Gastroesophageal sphincter (tissue), 4 donors: Measurements from ENCODE around the gene PHC2. TPM values are rescaled to one million over a fixed set of nuclear protein-coding genes. Genes with fewer than 3 reads are reported as not detected.

Source experiments
- ATAC-seq: fragments of 150-250 bp; one replicate; pipeline ENCODE4 v1.9.1; 2016; ENCODE audit warnings: mild to moderate bottlenecking, moderate library complexity
- H3K27ac ChIP-seq, 4 donors: fragments of 200-600 bp; sonication (generic) in 3 of 4; 1 replicate in 3 of 4; 2 replicates in 1 of 4; pipeline ENCODE4 v1.5.1; 2016 to 2019
- H3K27me3 ChIP-seq: fragments of 200-600 bp; sonication (generic); one replicate; pipeline ENCODE4 v1.5.1; 2019
- H3K36me3 ChIP-seq, 2 donors: fragments of 200-600 bp; sonication (generic); one replicate each; pipeline ENCODE4 v1.5.1; 2019; ENCODE audit warnings: control low read depth in 1 of 2
- H3K4me1 ChIP-seq, 3 donors: fragments of 200-600 bp; sonication (generic); 1 replicate in 2 of 3; 2 replicates in 1 of 3; pipeline ENCODE4 v1.5.1; 2016 to 2019; ENCODE audit warnings: control low read depth in 2 of 3
- H3K4me3 ChIP-seq, 2 donors: fragments of 200-600 bp; sonication (generic); one replicate each; pipeline ENCODE4 v1.5.1; 2019; ENCODE audit warnings: mild to moderate bottlenecking in 1 of 2, moderate library complexity in 1 of 2
- H3K9me3 ChIP-seq, 3 donors: fragments of 200-600 bp; sonication (generic); one replicate each; pipeline ENCODE4 v1.5.1; 2017 to 2019; ENCODE audit warnings: control low read depth in 2 of 3
- EP300 ChIP-seq: sonication (generic); formaldehyde crosslinking; IDR thresholded peaks from one replicate; pipeline ENCODE4 v1.6.1; 2017; ENCODE audit warnings: antibody characterized with exemption, mild to moderate bottlenecking
- POLR2A ChIP-seq, 2 donors: fragments of 450-650 bp; IDR thresholded peaks; one replicate each; pipeline ENCODE4 v1.6.1; 2017; ENCODE audit warnings: antibody characterized with exemption in 2 of 2, mild to moderate bottlenecking in 2 of 2, moderate library complexity in 1 of 2
- POLR2AphosphoS5 ChIP-seq: sonication (generic); formaldehyde crosslinking; IDR thresholded peaks from one replicate; pipeline ENCODE4 v1.6.1; 2017; ENCODE audit warnings: antibody characterized with exemption
- WGBS, 2 donors: methylation state at CpG; one replicate each; pipeline ENCODE4 v1.1.5; 2018; ENCODE audit warnings: low coverage in 1 of 2; 5-methylcytosine and 5-hydroxymethylcytosine counted together
- total RNA-seq, 4 donors: library from RNA; depleted of rRNA; stranded (reverse); fragments of >200 nt; gene quantifications; one replicate each; pipeline ENCODE4 v1.1.0, GENCODE V29; 2016
- TF ChIP-seq, protein P1 (sequence below), 4 experiments: fragments of 200-600 bp in 2 of 4; fragments of 450-650 bp in 2 of 4; sonication (generic) in 1 of 4; IDR thresholded peaks; one replicate each; pipeline ENCODE4 v1.5.1; 2017 to 2019; ENCODE audit warnings: antibody characterized with exemption in 4 of 4, mild to moderate bottlenecking in 2 of 4, moderate library complexity in 2 of 4

PHC2 gene
- total RNA-seq, 4 donors from 2014 or later: 99.8 to 223 (median 181) TPM

DNA sequence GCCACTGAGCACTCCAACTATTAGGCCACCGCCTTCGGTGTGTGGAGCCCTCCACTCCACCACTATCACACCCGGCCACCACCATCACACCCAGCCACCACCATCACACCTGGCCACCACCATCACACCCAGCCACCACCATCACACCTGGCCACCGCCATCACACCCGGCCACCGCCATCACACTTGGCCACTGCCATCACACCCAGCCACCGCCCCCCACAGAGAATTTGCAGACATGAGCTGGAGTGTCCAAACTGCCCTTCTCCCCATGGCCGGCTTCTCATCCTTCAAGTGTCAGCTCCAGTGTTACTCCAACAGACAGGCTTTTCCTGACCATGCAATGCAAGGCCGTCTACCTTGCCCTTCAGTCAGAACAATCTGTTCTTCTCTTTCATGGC is 59.6 kb downstream of the PHC2 start:
- no peak for TF ChIP-seq EP300
- TF ChIP-seq, protein P1, sequence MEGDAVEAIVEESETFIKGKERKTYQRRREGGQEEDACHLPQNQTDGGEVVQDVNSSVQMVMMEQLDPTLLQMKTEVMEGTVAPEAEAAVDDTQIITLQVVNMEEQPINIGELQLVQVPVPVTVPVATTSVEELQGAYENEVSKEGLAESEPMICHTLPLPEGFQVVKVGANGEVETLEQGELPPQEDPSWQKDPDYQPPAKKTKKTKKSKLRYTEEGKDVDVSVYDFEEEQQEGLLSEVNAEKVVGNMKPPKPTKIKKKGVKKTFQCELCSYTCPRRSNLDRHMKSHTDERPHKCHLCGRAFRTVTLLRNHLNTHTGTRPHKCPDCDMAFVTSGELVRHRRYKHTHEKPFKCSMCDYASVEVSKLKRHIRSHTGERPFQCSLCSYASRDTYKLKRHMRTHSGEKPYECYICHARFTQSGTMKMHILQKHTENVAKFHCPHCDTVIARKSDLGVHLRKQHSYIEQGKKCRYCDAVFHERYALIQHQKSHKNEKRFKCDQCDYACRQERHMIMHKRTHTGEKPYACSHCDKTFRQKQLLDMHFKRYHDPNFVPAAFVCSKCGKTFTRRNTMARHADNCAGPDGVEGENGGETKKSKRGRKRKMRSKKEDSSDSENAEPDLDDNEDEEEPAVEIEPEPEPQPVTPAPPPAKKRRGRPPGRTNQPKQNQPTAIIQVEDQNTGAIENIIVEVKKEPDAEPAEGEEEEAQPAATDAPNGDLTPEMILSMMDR (IDR thresholded peaks at IDR 0.05): no peak
- TF ChIP-seq POLR2A (IDR thresholded peaks at IDR 0.05): no peak
- TF ChIP-seq POLR2AphosphoS5: no peak
- no peak overlapping the region for H3K4me3 ChIP-seq
- H3K36me3 ChIP-seq: peaks cover 0 to 53% of the 10 kb centered on the region in 2 donors
- no peaks in the 10 kb centered on the region for H3K27me3 ChIP-seq
- H3K9me3 ChIP-seq: no peaks in the 10 kb centered on the region
- 86 to 96% methylated on average over 2 to 7 of the region's 9 CpGs for WGBS, 2 donors
- no peak for ATAC-seq
- no peak overlapping the region for H3K27ac ChIP-seq
- H3K4me1 ChIP-seq: peaks cover 0 to 41% (median 17%) of the 10 kb centered on the region in 3 donors

DNA sequence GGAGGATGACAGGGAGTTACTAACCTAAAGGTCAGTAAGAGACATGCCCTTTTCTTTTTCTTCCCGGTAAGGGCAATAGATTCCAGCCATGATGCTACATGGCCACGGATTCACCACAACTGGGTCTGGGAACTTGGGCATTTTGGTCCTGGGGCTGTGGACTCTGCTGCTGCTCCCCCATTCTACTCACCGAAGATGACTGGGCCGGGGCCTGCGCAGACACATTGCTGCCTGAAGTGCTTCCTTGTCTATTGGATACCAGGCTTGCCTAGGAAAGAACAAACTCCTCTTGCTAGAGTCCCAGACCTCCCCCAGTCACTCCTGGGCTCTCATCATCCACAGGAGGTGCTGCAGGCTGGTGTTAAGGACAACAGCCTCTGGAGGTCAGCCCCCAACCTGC is 60.1 kb downstream of the PHC2 start:
- TF ChIP-seq POLR2A (IDR thresholded peaks at IDR 0.05) (no peak), POLR2AphosphoS5 (no peak), EP300 (no peak)
- TF ChIP-seq, protein P1 (IDR thresholded peaks at IDR 0.05): no peak
- Histone ChIP-seq H3K9me3 (no peaks in the 10 kb centered on the region), H3K4me1 (peaks cover 0 to 46% (median 17%) of the 10 kb centered on the region in 3 donors), H3K27ac (no peak overlapping the region), H3K36me3 (peaks cover 0 to 53% of the 10 kb centered on the region in 2 donors), H3K4me3 (no peak overlapping the region), H3K27me3 (no peaks in the 10 kb centered on the region)
- no peak for ATAC-seq
- 100% methylated on average over 1 of the region's 5 CpGs; no CpG with 5 or more reads in 1 of the 2 donors for WGBS, 2 donors

DNA sequence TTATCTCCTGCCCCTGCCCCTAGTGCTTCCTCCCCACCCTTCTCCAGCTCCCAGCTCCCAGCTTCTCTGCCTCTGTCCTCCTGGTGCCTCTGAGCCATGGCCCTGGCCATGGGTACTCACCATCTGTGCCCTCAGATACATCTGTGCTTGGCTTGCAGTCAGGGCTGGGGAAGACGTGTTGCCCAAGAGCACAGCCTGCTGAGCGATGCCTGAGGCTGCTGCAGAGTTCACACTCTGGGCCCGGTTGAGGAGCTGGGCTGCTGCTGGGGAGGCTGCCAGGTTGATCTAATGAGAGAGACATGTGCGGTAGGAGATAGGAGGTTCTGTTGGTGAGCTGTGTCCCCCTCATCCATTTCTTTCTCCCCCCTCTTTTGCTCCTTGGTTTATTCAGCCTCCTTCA is 60.6 kb downstream of the PHC2 start:
- H3K27ac ChIP-seq: no peak overlapping the region
- H3K36me3 ChIP-seq: peaks cover 0 to 53% of the 10 kb centered on the region in 2 donors
- H3K4me3 ChIP-seq: no peak overlapping the region
- peaks cover 0 to 50% (median 21%) of the 10 kb centered on the region in 3 donors for H3K4me1 ChIP-seq
- no peaks in the 10 kb centered on the region for H3K27me3 ChIP-seq
- no peak for ATAC-seq
- no peaks in the 10 kb centered on the region for H3K9me3 ChIP-seq
- no peak for TF ChIP-seq EP300
- TF ChIP-seq POLR2A (IDR thresholded peaks at IDR 0.05): no peak
- TF ChIP-seq POLR2AphosphoS5: no peak
- TF ChIP-seq, protein P1 (IDR thresholded peaks at IDR 0.05): no peak
- no CpG with 5 or more reads among the region's 4 CpGs for WGBS, 2 donors

DNA sequence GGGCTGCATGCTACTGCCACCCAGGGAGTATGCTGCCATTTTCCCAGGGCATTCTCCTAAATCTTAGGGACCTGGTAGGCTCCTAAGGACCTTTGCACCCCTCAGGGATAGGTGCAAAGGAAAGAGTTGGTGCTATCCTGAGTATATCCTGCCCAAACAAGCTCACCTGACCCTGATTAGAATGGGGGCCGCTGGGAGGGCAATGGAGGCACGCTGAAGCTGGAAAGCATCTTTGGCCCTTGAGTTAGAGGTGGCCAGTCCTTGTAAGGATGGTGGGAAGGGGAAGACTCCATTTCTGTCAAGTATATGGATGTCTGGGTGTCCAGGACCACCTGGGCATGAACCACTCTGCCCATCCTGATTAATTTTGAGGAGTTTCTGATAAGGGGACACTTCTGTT is 61.1 kb downstream of the PHC2 start:
- no peak overlapping the region for H3K4me3 ChIP-seq
- TF ChIP-seq, protein P1 (IDR thresholded peaks at IDR 0.05): no peak
- no peaks in the 10 kb centered on the region for H3K27me3 ChIP-seq
- no peaks in the 10 kb centered on the region for H3K9me3 ChIP-seq
- peaks cover 0 to 53% of the 10 kb centered on the region in 2 donors for H3K36me3 ChIP-seq
- H3K27ac ChIP-seq: no peak overlapping the region
- 80% methylated on average over 1 of the region's 2 CpGs; no CpG with 5 or more reads in 1 of the 2 donors for WGBS, 2 donors
- H3K4me1 ChIP-seq: peaks cover 0 to 50% (median 26%) of the 10 kb centered on the region in 3 donors
- ATAC-seq: no peak

DNA sequence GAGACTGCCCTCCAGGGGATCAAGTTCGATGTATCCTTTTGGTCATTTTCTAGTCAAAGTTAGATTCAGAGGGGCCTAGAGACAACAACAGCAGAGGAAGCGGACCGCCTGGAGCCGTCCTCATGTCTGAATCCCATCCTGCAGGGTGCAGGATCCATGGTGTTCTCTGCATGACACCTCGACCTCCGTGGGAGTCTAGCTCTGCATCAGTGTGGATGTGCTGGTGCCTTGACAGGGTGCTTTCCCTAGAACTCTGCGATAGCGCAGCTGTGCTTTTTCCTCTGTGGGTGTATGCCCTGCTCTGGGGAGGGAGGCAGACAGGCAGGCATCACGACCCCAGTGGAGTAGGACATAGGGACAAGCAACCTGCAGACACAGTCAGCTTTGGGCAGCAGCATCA is 61.8 kb downstream of the PHC2 start:
- no peaks in the 10 kb centered on the region for H3K27me3 ChIP-seq
- no peak for TF ChIP-seq POLR2AphosphoS5
- TF ChIP-seq, protein P1 (IDR thresholded peaks at IDR 0.05): no peak
- no peak for TF ChIP-seq POLR2A (IDR thresholded peaks at IDR 0.05)
- TF ChIP-seq EP300: no peak
- 84 to 100% methylated on average over 3 to 5 of the region's 9 CpGs for WGBS, 2 donors
- ATAC-seq: no peak
- H3K36me3 ChIP-seq: peaks cover 0 to 53% of the 10 kb centered on the region in 2 donors
- H3K4me3 ChIP-seq: no peak overlapping the region
- no peak overlapping the region for H3K27ac ChIP-seq
- H3K4me1 ChIP-seq: peaks cover 0 to 50% (median 28%) of the 10 kb centered on the region in 3 donors
- H3K9me3 ChIP-seq: no peaks in the 10 kb centered on the region
